A549 (cell line): ENCODE data around the gene LMNTD1. TPM values are rescaled to one million over a fixed set of nuclear protein-coding genes. Genes with fewer than 3 reads are reported as not detected.

Experiments
- ATAC-seq, 2 experiments: fragments of 200-7000 bp in 1 of 2; fragments of >200 bp in 1 of 2; cut with Nextera tagmentation in 1 of 2; cut with Tn5 transposase in 1 of 2; 3 replicates each; pipeline versions ENCODE4 v1.8.0 to v1.9.1; 2018 to 2020; ENCODE audit warnings: mild to moderate bottlenecking in 1 of 2, moderate library complexity in 1 of 2
- CTCF ChIA-PET: fragments of 300-600 bp; sonication (Branson Sonifier 250); formaldehyde crosslinking; extraction: SDS; loops from one replicate; lab custom pipeline; 2021; ENCODE audit warnings: antibody characterized with exemption, inconsistent platforms; lab: Yijun Ruan, JAX
- POLR2A ChIA-PET: fragments of 350-600 bp; formaldehyde crosslinking; extraction: SDS; loops from one replicate; lab custom pipeline; 2021; ENCODE audit warnings: antibody characterized with exemption, inconsistent platforms; lab: Yijun Ruan, JAX
- DNase-seq, 2 experiments: peaks; one replicate each; pipeline versions ENCODE4 v3.0.0 to v3.0.0-alpha.2; 2011 to 2016; ENCODE audit warnings: low read depth in 1 of 2, low spot score in 1 of 2
- FAIRE-seq: peaks from 2 replicates; lab custom pipeline; 2011; peaks lifted over from hg19 to GRCh38; lab: Jason Lieb, UNC
- H3K27ac ChIP-seq, 2 experiments: fragments of >200 bp; sonication (Bioruptor Twin); formaldehyde crosslinking; 3 replicates each; pipeline ENCODE4 v1.5.1; 2016 to 2017
- H3K4me1 ChIP-seq: fragments of >200 bp; sonication (Bioruptor Twin); formaldehyde crosslinking; 3 replicates; pipeline ENCODE4 v1.6.1; 2016
- H3K4me2 ChIP-seq: fragments of >200 bp; sonication (Bioruptor Twin); formaldehyde crosslinking; 3 replicates; pipeline ENCODE4 v1.6.1; 2016
- H3K4me3 ChIP-seq: fragments of >200 bp; sonication (Bioruptor Twin); formaldehyde crosslinking; 3 replicates; pipeline ENCODE4 v1.5.1; 2016
- H3K9me3 ChIP-seq: fragments of >200 bp; sonication (Bioruptor Twin); formaldehyde crosslinking; 3 replicates; pipeline ENCODE4 v1.6.1; 2016
- BHLHE40 ChIP-seq: IDR thresholded peaks from 2 replicates; pipeline ENCODE4 v1.6.1; 2012; ENCODE audit warnings: low read depth, low read length, inconsistent platforms
- GATA3 ChIP-seq: IDR thresholded peaks from 2 replicates; pipeline ENCODE4 v1.6.1; 2012; ENCODE audit warnings: borderline replicate concordance
- HOXA7 ChIP-seq: fragments of 250-450 bp; sonication (Bioruptor Pico); IDR thresholded peaks from 2 replicates; pipeline ENCODE4 v1.5.0; 2020; ENCODE audit warnings: mild to moderate bottlenecking, moderate library complexity
- HOXB13 ChIP-seq: fragments of 250-450 bp; sonication (Bioruptor Pico); IDR thresholded peaks from 2 replicates; pipeline ENCODE4 v1.5.0; 2020; ENCODE audit warnings: low read depth, mild to moderate bottlenecking, moderate library complexity
- HOXB5 ChIP-seq: fragments of 250-450 bp; sonication (Bioruptor Pico); IDR thresholded peaks from 2 replicates; pipeline ENCODE4 v1.5.0; 2020; ENCODE audit warnings: mild to moderate bottlenecking, moderate library complexity
- MAZ ChIP-seq: fragments of 150-350 bp; IDR thresholded peaks from 2 replicates; pipeline ENCODE4 v1.6.1; 2014; ENCODE audit warnings: antibody characterized with exemption, low read depth, low read length, borderline replicate concordance
- MYC ChIP-seq: IDR thresholded peaks from 2 replicates; pipeline ENCODE4 v1.6.1; 2012; ENCODE audit warnings: mild to moderate bottlenecking, inconsistent platforms, low read length, improper control_type of control experiment, borderline replicate concordance
- POLR2AphosphoS2 ChIP-seq: conservative IDR thresholded peaks from 2 replicates; pipeline ENCODE4 v1.6.1; 2012; ENCODE audit warnings: low read length, improper control_type of control experiment, inconsistent platforms
- RAD21 ChIP-seq, 2 experiments: fragments of >200 bp in 1 of 2; sonication (Bioruptor Twin) in 1 of 2; formaldehyde crosslinking in 1 of 2; IDR thresholded peaks in 1 of 2; conservative IDR thresholded peaks in 1 of 2; 2 replicates in 1 of 2; 3 replicates in 1 of 2; pipeline ENCODE4 v1.6.1; 2012 to 2018; ENCODE audit warnings: inconsistent platforms in 1 of 2
- RFX5 ChIP-seq: fragments of 450-650 bp; IDR thresholded peaks from 2 replicates; pipeline ENCODE4 v1.7.1; 2014; ENCODE audit warnings: antibody characterized with exemption, mild to moderate bottlenecking, moderate library complexity
- SMC3 ChIP-seq: fragments of >200 bp; sonication (Bioruptor Twin); formaldehyde crosslinking; IDR thresholded peaks from 3 replicates; pipeline ENCODE4 v1.6.1; 2018; ENCODE audit warnings: inconsistent platforms
- TP53 ChIP-seq: fragments of 250-450 bp; sonication (Bioruptor Pico); IDR thresholded peaks from 2 replicates; pipeline ENCODE4 v1.5.0; 2021; ENCODE audit warnings: mild to moderate bottlenecking, moderate library complexity
- ZC3H11A ChIP-seq: fragments of 450-650 bp; IDR thresholded peaks from 2 replicates; pipeline ENCODE4 v1.6.1; 2014; ENCODE audit warnings: antibody characterized with exemption, mild to moderate bottlenecking
- WGBS: methylation state at CpG from one replicate; pipeline ENCODE4 v1.1.6; 2017; ENCODE audit errors: missing lambda C conversion rate; 5-methylcytosine and 5-hydroxymethylcytosine counted together
- polyA plus RNA-seq, 4 experiments: library from polyadenylated mRNA; depleted of rRNA in 3 of 4; stranded (reverse); fragments of >200 nt; fragmentation: RNase III in 1 of 4; extraction: RNeasy Plus Mini Kit Qiagen cat#74134 plus additional on column Dnase treatment in 1 of 4; gene quantifications; 2 replicates in 3 of 4; 3 replicates in 1 of 4; pipeline ENCODE4 v1.2.3, GENCODE V29; 2011 to 2017
- TF ChIP-seq, protein P1 (sequence below): fragments of 200-600 bp; sonication (generic); IDR thresholded peaks from 2 replicates; pipeline ENCODE4 v1.6.1; 2016; ENCODE audit warnings: antibody characterized with exemption, mild to moderate bottlenecking, moderate library complexity
- TF ChIP-seq, protein P2 (sequence below): fragments of 250-450 bp; sonication (Bioruptor Pico); IDR thresholded peaks from 2 replicates; pipeline ENCODE4 v1.5.0; 2021; ENCODE audit warnings: mild to moderate bottlenecking, moderate library complexity, borderline replicate concordance
- TF ChIP-seq, protein P3 (sequence below): IDR thresholded peaks from 2 replicates; pipeline ENCODE4 v1.6.1; 2012

Gene LMNTD1
- polyA plus RNA-seq, 2 of the 4 experiments (the other 2 are of a cell fraction): not detected

DNA sequence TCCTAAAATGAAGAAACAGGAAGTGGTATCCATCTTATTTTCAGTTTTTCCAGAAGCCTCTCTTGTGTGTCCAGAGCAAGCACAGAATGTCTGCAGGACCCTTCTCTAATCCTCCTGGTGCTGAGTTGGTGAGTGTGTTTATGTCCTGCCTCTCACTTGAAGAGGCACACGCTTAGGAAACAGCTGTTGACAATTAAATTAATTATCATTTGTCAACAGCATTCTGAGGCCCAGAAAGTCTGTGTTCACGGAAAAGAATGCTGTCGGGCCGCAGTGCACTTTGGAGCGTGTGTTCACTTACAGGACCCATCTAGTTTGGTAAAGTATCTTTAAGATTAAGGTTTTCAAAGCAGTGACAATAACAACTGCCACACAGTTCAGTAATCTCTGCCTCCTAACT lies 70.5 kb downstream of the LMNTD1 start (continued):
- TF ChIP-seq, protein P1, sequence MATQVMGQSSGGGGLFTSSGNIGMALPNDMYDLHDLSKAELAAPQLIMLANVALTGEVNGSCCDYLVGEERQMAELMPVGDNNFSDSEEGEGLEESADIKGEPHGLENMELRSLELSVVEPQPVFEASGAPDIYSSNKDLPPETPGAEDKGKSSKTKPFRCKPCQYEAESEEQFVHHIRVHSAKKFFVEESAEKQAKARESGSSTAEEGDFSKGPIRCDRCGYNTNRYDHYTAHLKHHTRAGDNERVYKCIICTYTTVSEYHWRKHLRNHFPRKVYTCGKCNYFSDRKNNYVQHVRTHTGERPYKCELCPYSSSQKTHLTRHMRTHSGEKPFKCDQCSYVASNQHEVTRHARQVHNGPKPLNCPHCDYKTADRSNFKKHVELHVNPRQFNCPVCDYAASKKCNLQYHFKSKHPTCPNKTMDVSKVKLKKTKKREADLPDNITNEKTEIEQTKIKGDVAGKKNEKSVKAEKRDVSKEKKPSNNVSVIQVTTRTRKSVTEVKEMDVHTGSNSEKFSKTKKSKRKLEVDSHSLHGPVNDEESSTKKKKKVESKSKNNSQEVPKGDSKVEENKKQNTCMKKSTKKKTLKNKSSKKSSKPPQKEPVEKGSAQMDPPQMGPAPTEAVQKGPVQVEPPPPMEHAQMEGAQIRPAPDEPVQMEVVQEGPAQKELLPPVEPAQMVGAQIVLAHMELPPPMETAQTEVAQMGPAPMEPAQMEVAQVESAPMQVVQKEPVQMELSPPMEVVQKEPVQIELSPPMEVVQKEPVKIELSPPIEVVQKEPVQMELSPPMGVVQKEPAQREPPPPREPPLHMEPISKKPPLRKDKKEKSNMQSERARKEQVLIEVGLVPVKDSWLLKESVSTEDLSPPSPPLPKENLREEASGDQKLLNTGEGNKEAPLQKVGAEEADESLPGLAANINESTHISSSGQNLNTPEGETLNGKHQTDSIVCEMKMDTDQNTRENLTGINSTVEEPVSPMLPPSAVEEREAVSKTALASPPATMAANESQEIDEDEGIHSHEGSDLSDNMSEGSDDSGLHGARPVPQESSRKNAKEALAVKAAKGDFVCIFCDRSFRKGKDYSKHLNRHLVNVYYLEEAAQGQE: no peak
- TF ChIP-seq, protein P2, sequence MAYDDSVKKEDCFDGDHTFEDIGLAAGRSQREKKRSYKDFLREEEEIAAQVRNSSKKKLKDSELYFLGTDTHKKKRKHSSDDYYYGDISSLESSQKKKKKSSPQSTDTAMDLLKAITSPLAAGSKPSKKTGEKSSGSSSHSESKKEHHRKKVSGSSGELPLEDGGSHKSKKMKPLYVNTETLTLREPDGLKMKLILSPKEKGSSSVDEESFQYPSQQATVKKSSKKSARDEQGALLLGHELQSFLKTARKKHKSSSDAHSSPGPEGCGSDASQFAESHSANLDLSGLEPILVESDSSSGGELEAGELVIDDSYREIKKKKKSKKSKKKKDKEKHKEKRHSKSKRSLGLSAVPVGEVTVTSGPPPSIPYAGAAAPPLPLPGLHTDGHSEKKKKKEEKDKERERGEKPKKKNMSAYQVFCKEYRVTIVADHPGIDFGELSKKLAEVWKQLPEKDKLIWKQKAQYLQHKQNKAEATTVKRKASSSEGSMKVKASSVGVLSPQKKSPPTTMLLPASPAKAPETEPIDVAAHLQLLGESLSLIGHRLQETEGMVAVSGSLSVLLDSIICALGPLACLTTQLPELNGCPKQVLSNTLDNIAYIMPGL: no peak
- TF ChIP-seq HOXB5 (CRISPR knock-in tag): no peak
- no peak for TF ChIP-seq GATA3
- TF ChIP-seq, protein P3, sequence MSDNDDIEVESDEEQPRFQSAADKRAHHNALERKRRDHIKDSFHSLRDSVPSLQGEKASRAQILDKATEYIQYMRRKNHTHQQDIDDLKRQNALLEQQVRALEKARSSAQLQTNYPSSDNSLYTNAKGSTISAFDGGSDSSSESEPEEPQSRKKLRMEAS: no peak
- no peak for TF ChIP-seq HOXB13 (CRISPR knock-in tag)
- no peak for TF ChIP-seq BHLHE40
- no peak for TF ChIP-seq MYC
- TF ChIP-seq TP53: no peak
- no peak for TF ChIP-seq ZC3H11A

DNA sequence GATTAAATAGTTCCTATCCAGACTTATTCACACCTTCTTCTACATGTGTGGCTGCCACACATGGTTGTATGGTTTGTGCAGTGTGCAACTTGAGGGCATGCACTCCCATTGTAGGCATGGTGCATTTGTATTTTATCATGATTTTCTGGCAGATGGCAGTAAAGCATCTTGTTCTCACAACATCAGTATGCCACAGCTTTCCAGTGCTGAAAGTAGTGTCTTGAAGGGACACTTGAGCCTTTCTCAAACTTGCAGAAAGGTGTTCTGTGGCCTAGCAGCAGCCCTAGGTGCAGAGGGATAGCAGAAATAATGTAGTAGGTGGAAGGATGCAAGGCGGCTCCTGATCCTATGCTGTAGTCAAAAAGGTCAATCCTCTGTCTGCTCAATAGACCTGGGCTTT lies 72.9 kb downstream of the LMNTD1 start:
- ATAC-seq (no peak), DNase-seq (no peak), FAIRE-seq (no peak)
- Histone ChIP-seq H3K27ac (no peak overlapping the region), H3K4me3 (no peak overlapping the region), H3K4me2 (no peak overlapping the region), H3K4me1 (no peaks in the 10 kb centered on the region), H3K9me3 (no peaks in the 10 kb centered on the region)
- TF ChIP-seq GATA3 (no peak), RAD21 (conservative IDR thresholded peaks at IDR 0.05 in 1 of 2, IDR thresholded peaks at IDR 0.05 in 1 of 2) (no peak), MAZ (no peak), POLR2AphosphoS2 (no peak), SMC3 (no peak), RFX5 (no peak), HOXA7 (no peak)
- TF ChIP-seq, protein P1: no peak; the same call in 1 of the 2 replicates
- TF ChIP-seq, protein P3: no peak
- ChIA-PET POLR2A (no interaction called here), CTCF (no interaction called here)
- WGBS: 84% methylated on average over 1 of the region's 1 CpG
